ENCODE results near the gene LIFR. TPM values are rescaled to one million over a fixed set of nuclear protein-coding genes. Genes with fewer than 3 reads are reported as not detected.

LIFR gene
- total and polyA plus RNA-seq, 11 donors, result 12.6 to 66.8 (median 38.5) TPM

- Histone ChIP-seq H3K4me3 (peak overlapping the region in 10 of 12 donors; percentile 69 to 96 (median 86)), H3K36me3 (no peaks in the 10 kb centered on the region), H3K9me3 (no peaks in the 10 kb centered on the region), H3K27me3 (peaks cover 0 to 25% (median 0%) of the 10 kb centered on the region in 9 donors), H3K27ac (peak overlapping the region in 5 of 12 donors; percentile 9 to 99 (median 88)), H3K4me1 (peaks cover 0 to 63% (median 35%) of the 10 kb centered on the region in 12 donors)
- TF ChIP-seq POLR2A (IDR thresholded peaks at IDR 0.05) (no peak), CTCF (IDR thresholded peaks at IDR 0.05) (no peak)
- DNase-seq (no peak), ATAC-seq (no peak)
- intact Hi-C loops (cut with DNase I), result loop anchor here in 9 of 10 donors (2.0 to 10.0 kb wide), 7 partner anchors 46 to 250 kb away; no protein-coding TSS in a partner anchor
- WGBS, 4 donors, result 57 to 73% (median 69%) methylated on average over 3 of the region's 3 CpGs
Observed at GRCh38 chr5:38554403-38554802, 2.0 kb downstream of the LIFR start.

- H3K36me3 ChIP-seq, result no peaks in the 10 kb centered on the region
- ATAC-seq (no peak), DNase-seq (no peak)
- TF ChIP-seq CTCF (IDR thresholded peaks at IDR 0.05), result no peak
- TF ChIP-seq POLR2A (IDR thresholded peaks at IDR 0.05), result no peak
- peak overlapping the region in 4 of 12 donors; percentile 1 to 96 (median 12) for H3K4me3 ChIP-seq
- WGBS, 4 donors, result 53 to 56% (median 54%) methylated on average over 2 of the region's 2 CpGs
- peak overlapping the region in 2 of 12 donors; percentile 7 to 13 for H3K27ac ChIP-seq
- peaks cover 0 to 25% (median 0%) of the 10 kb centered on the region in 9 donors for H3K27me3 ChIP-seq
- H3K9me3 ChIP-seq, result no peaks in the 10 kb centered on the region
- peaks cover 0 to 75% (median 40%) of the 10 kb centered on the region in 12 donors for H3K4me1 ChIP-seq
- intact Hi-C loops (cut with DNase I), result loop anchor here in 8 of 10 donors (5.0 to 10.0 kb wide), 4 partner anchors 108 to 252 kb away; no protein-coding TSS in a partner anchor
Observed at GRCh38 chr5:38553001-38553521, 3.4 kb downstream of the LIFR start.

GRCh38 chr5:38551030-38552017, 5.1 kb downstream of the LIFR start:
- DNase-seq (no peak), ATAC-seq (peak in 3 of 4 donors; percentile 45 to 58 (median 48))
- Histone ChIP-seq H3K27me3 (peaks cover 0 to 14% (median 0%) of the 10 kb centered on the region in 9 donors), H3K4me1 (peaks cover 0 to 84% (median 43%) of the 10 kb centered on the region in 12 donors), H3K9me3 (no peaks in the 10 kb centered on the region), H3K4me3 (peak overlapping the region in 2 of 12 donors; percentile 4 to 10), H3K27ac (peak overlapping the region in 2 of 12 donors; percentile 1 to 8), H3K36me3 (no peaks in the 10 kb centered on the region)
- WGBS, 4 donors, result 55 to 66% (median 64%) methylated on average over 10 of the region's 10 CpGs
- intact Hi-C loops (cut with DNase I), result loop anchor here in 8 of 10 donors (5.0 to 10.0 kb wide), 4 partner anchors 107 to 253 kb away; no protein-coding TSS in a partner anchor
- TF ChIP-seq CTCF (IDR thresholded peaks at IDR 0.05) (peak; percentile 49 to 67 (median 56)), POLR2A (IDR thresholded peaks at IDR 0.05) (no peak)

All from heart left ventricle (tissue), 16 donors.